Stimulated activated CD8-positive, alpha-beta memory T cell treated with anti-CD3 and anti-CD28 coated beads, Interleukin-15, amount 100 ng/mL, for 4 hours (primary cell): ENCODE data around the gene LMX1A.

ENCODE experiments used
- DNase-seq, 2 donors: peaks; one replicate each; pipeline ENCODE4 v3.0.0-alpha.2; 2020; ENCODE audit warnings: low read depth in 2 of 2

LMX1A gene

GRCh38 chr1:165222580-165222979 lies 133.9 kb downstream of the LMX1A start:
- DNase-seq, result no peak

- no peak for DNase-seq
These were observed 137.8 kb downstream of the LMX1A start for GRCh38 chr1:165218731-165219130.

GRCh38 chr1:165217958-165218357 lies 138.6 kb downstream of the LMX1A start:
- DNase-seq, result no peak

GRCh38 chr1:165216254-165216653 lies 140.3 kb downstream of the LMX1A start:
- no peak for DNase-seq

GRCh38 chr1:165215676-165216075 lies 140.8 kb downstream of the LMX1A start:
- DNase-seq, result no peak

GRCh38 chr1:165212229-165212628 lies 144.3 kb downstream of the LMX1A start:
- no peak for DNase-seq

- DNase-seq, result no peak
These were observed 148.5 kb downstream of the LMX1A start for GRCh38 chr1:165207853-165208515.

- DNase-seq, result no peak
These were observed 151.4 kb downstream of the LMX1A start for GRCh38 chr1:165205145-165205544.

- DNase-seq, result no peak
These were observed 152.0 kb downstream of the LMX1A start for GRCh38 chr1:165204548-165204947.

GRCh38 chr1:165191087-165191486 lies 165.4 kb downstream of the LMX1A start:
- no peak for DNase-seq

- no peak for DNase-seq
These were observed 166.6 kb downstream of the LMX1A start for GRCh38 chr1:165189913-165190312.

- no peak for DNase-seq
These were observed 167.5 kb downstream of the LMX1A start for GRCh38 chr1:165189011-165189410.

- DNase-seq, result no peak
These were observed 169.2 kb downstream of the LMX1A start for GRCh38 chr1:165187031-165188009.

GRCh38 chr1:165185161-165185889 lies 171.2 kb downstream of the LMX1A start:
- no peak for DNase-seq

- no peak for DNase-seq
These were observed 173.5 kb downstream of the LMX1A start for GRCh38 chr1:165182975-165183374.

- no peak for DNase-seq
These were observed 177.2 kb downstream of the LMX1A start for GRCh38 chr1:165179306-165179705.

- DNase-seq, result no peak
These were observed 182.0 kb downstream of the LMX1A start for GRCh38 chr1:165174491-165174890.

- no peak for DNase-seq
These were observed 182.7 kb downstream of the LMX1A start for GRCh38 chr1:165173818-165174217.

- no peak for DNase-seq
These were observed 183.1 kb downstream of the LMX1A start for GRCh38 chr1:165173409-165173808.

GRCh38 chr1:165172666-165173065 lies 183.8 kb downstream of the LMX1A start:
- DNase-seq, result no peak

GRCh38 chr1:165169729-165170128 lies 186.8 kb downstream of the LMX1A start:
- no peak for DNase-seq

- DNase-seq, result no peak
These were observed 187.5 kb downstream of the LMX1A start for GRCh38 chr1:165169028-165169427.
